GM12878 (cell line): Measurements from ENCODE around the gene BMPR1B. TPM values are rescaled to one million over a fixed set of nuclear protein-coding genes. Genes with fewer than 3 reads are reported as not detected.

Experiments
- ATAC-seq: fragments of 200-7000 bp; cut with Tn5 transposase; 3 replicates; pipeline ENCODE4 v1.9.1; 2020; ENCODE audit warnings: mild to moderate bottlenecking, moderate library complexity
- BruUV-seq: library from RNA; stranded (reverse); fragments of 400-500 nt; replicated peaks from 2 replicates; lab custom pipeline; 2021; lab: Mats Ljungman, UMichigan
- CTCF ChIA-PET: fragments of 300-600 bp; sonication (Branson Sonifier 250); formaldehyde crosslinking; extraction: SDS; loops from one replicate; lab custom pipeline; 2021; ENCODE audit warnings: inconsistent platforms; lab: Yijun Ruan, JAX
- POLR2A ChIA-PET: fragments of 350-600 bp; formaldehyde crosslinking; extraction: SDS; loops from one replicate; lab custom pipeline; 2021; ENCODE audit warnings: inconsistent platforms; lab: Charles Lee
- RAD21 ChIA-PET: fragments of 300-600 bp; sonication (Branson Sonifier 250); formaldehyde crosslinking; loops from one replicate; lab custom pipeline; 2023; ENCODE audit warnings: antibody characterized with exemption; ENCODE audit not compliant: unreplicated experiment; lab: Charles Lee
- SMC1A ChIA-PET: fragments of 300-600 bp; sonication (Branson Sonifier 250); formaldehyde crosslinking; loops from one replicate; lab custom pipeline; 2023; ENCODE audit not compliant: unreplicated experiment, uncharacterized antibody; lab: Charles Lee
- DNase-seq: peaks from one replicate; pipeline ENCODE4 v3.0.0-alpha.2; 2011; ENCODE audit warnings: low read depth, low spot score
- FAIRE-seq: peaks from 3 replicates; lab custom pipeline; 2011; peaks lifted over from hg19 to GRCh38; lab: Jason Lieb, UNC
- H2AFZ ChIP-seq: 2 replicates; pipeline ENCODE4 v1.6.0; 2011; ENCODE audit warnings: low read depth, low read length, control low read depth; ENCODE audit not compliant: control insufficient read depth
- H3K27ac ChIP-seq: 2 replicates; pipeline ENCODE4 v1.5.1; 2011; ENCODE audit warnings: control low read depth; ENCODE audit not compliant: control insufficient read depth, insufficient read depth
- H3K27me3 ChIP-seq, 2 experiments: replicated peaks in 1 of 2; 2 replicates each; pipeline versions ENCODE4 v1.6.0 to v1.6.1; 2011; ENCODE audit warnings: low read length in 1 of 2; ENCODE audit not compliant: control insufficient read depth in 2 of 2, insufficient read depth in 2 of 2
- H3K36me3 ChIP-seq, 2 experiments: 2 replicates each; pipeline ENCODE4 v1.5.1; 2011; ENCODE audit warnings: low read length in 1 of 2; ENCODE audit not compliant: control insufficient read depth in 2 of 2, insufficient read depth in 2 of 2
- H3K4me1 ChIP-seq: 2 replicates; pipeline ENCODE4 v1.6.1; 2011; ENCODE audit warnings: mild to moderate bottlenecking, low read length, moderate library complexity, mixed read lengths; ENCODE audit not compliant: control insufficient read depth, insufficient read depth
- H3K4me2 ChIP-seq: 2 replicates; pipeline ENCODE4 v1.6.0; 2011; ENCODE audit warnings: control low read depth; ENCODE audit not compliant: control insufficient read depth, insufficient read depth
- H3K4me3 ChIP-seq: fragments of 200-600 bp; sonication (generic); 2 replicates; pipeline ENCODE4 v1.5.1; 2016
- H3K79me2 ChIP-seq: 2 replicates; pipeline ENCODE4 v1.6.0; 2011; ENCODE audit warnings: low read length; ENCODE audit not compliant: control insufficient read depth, insufficient read depth
- H3K9ac ChIP-seq: 2 replicates; pipeline ENCODE4 v1.8.0; 2011; ENCODE audit warnings: low read length, control low read depth, mixed read lengths; ENCODE audit not compliant: control insufficient read depth, insufficient read depth
- H3K9me3 ChIP-seq: replicated peaks from 3 replicates; pipeline ENCODE4 v1.5.1; 2011; ENCODE audit warnings: mild to moderate bottlenecking, low read length; ENCODE audit not compliant: control insufficient read depth, insufficient read depth
- H4K20me1 ChIP-seq: 2 replicates; pipeline ENCODE4 v1.6.0; 2011; ENCODE audit not compliant: control insufficient read depth, insufficient read depth
- BHLHE40 ChIP-seq, 2 experiments: fragments of 450-650 bp in 1 of 2; IDR thresholded peaks; 2 replicates each; pipeline ENCODE4 v1.6.1; 2011 to 2017; ENCODE audit warnings: low read depth in 2 of 2, borderline replicate concordance in 1 of 2, improper control_type of control experiment in 1 of 2, low read length in 1 of 2, mild to moderate bottlenecking in 1 of 2
- CBX5 ChIP-seq: sonication (generic); IDR thresholded peaks from 2 replicates; pipeline ENCODE4 v1.6.1; 2016; ENCODE audit warnings: low read depth, moderate library complexity, mild to moderate bottlenecking, inconsistent platforms
- NFIC ChIP-seq: IDR thresholded peaks from 2 replicates; pipeline ENCODE4 v1.6.1; 2012; ENCODE audit warnings: low read depth, mild to moderate bottlenecking, inconsistent platforms, low read length, moderate library complexity
- PKNOX1 ChIP-seq: fragments of 450-650 bp; IDR thresholded peaks from 2 replicates; pipeline ENCODE4 v1.6.1; 2016; ENCODE audit warnings: mild to moderate bottlenecking
- PRDM15 ChIP-seq: fragments of 450-650 bp; formaldehyde crosslinking; IDR thresholded peaks from 2 replicates; pipeline ENCODE4 v1.4.0; 2020; ENCODE audit warnings: mild to moderate bottlenecking, moderate library complexity
- RELA ChIP-seq: fragments of 450-650 bp; IDR thresholded peaks from 2 replicates; pipeline ENCODE4 v1.8.0; 2014; ENCODE audit warnings: borderline replicate concordance; ENCODE audit not compliant: partially characterized antibody
- SIN3A ChIP-seq: IDR thresholded peaks from 2 replicates; pipeline ENCODE4 v1.6.1; 2012; ENCODE audit warnings: low read depth, low read length, improper control_type of control experiment
- SUZ12 ChIP-seq: fragments of 200-600 bp; sonication (generic); IDR thresholded peaks from one replicate; pipeline ENCODE4 v1.6.1; 2018; ENCODE audit warnings: antibody characterized with exemption, mild to moderate bottlenecking; ENCODE audit not compliant: unreplicated experiment
- ZZZ3 ChIP-seq: IDR thresholded peaks from 2 replicates; pipeline ENCODE4 v1.6.1; 2011; ENCODE audit warnings: low read depth; ENCODE audit not compliant: control insufficient read depth, insufficient read length
- in situ Hi-C: fragments of 300-500 bp; cut with MboI; formaldehyde crosslinking; loops from 9 replicates; pipeline ENCODE4 v1.14.3; 2018; ENCODE audit warnings: mixed read lengths
- intact Hi-C: fragments of 100-400 bp; cut with micrococcal nuclease; formaldehyde crosslinking; loops from one replicate; pipeline ENCODE4 v1.14.2; 2022; ENCODE audit not compliant: unreplicated experiment
- polyA plus RNA-seq, 11 experiments: library from polyadenylated mRNA; depleted of rRNA in 4 of 11; unstranded in 6 of 11; stranded (reverse) in 5 of 11; fragments of >200 nt; fragmentation: Nextera tagmentation in 4 of 11; fragmentation: Illumina TruSeq in 1 of 11; extraction: Ambion mirVana in 4 of 11; extraction: Trizol in 1 of 11; gene quantifications; 1 replicate in 1 of 11; 2 replicates in 10 of 11; pipeline versions ENCODE4 v1.2.1 to v1.2.3, GENCODE V29; 2011 to 2016; ENCODE audit warnings: inconsistent platforms in 2 of 11, missing spikeins in 2 of 11, low read depth in 1 of 11
- total RNA-seq, 4 experiments: library from RNA; depleted of rRNA in 3 of 4; stranded (reverse); fragments of >200 nt in 3 of 4; fragmentation: Illumina TruSeq in 1 of 4; extraction: Trizol in 1 of 4; gene quantifications; 2 replicates each; pipeline versions ENCODE4 v1.2.1 to v1.2.3, GENCODE V29; 2013 to 2021
- TF ChIP-seq, protein P1 (sequence below): fragments of 450-650 bp; IDR thresholded peaks from 2 replicates; pipeline ENCODE4 v1.6.1; 2014; ENCODE audit warnings: mild to moderate bottlenecking
- TF ChIP-seq, protein P2 (sequence below): IDR thresholded peaks from 2 replicates; pipeline ENCODE4 v1.6.1; 2012; ENCODE audit warnings: improper control_type of control experiment, low read depth, low read length; ENCODE audit not compliant: insufficient replicate concordance
- TF ChIP-seq, protein P3 (sequence below): IDR thresholded peaks from 2 replicates; pipeline ENCODE4 v1.6.1; 2012; ENCODE audit warnings: low read depth, low read length, improper control_type of control experiment

Gene BMPR1B
- total and polyA plus RNA-seq, 10 of the 15 experiments (the other 5 are each of a cell fraction or from before 2014, with no cell fraction given): not detected

DNA sequence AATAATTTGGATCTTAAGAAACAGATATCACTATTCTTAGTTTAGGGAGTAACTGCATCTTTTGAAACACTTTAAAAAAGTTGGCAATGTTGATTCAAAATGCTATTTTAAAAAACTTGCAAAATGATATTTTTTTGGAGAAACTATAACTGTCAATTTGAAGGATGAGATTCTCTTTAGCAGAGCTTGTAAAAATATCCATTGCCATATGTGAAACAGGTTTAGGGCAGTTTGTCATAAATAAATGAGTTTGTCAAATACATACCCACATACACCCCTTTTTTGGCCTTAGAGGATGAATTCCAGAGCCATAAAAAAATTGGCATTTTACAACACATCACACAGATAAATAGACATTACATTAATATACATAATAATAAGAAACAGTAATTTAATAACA is 174.6 kb downstream of the BMPR1B start:
- FAIRE-seq (no peak), DNase-seq (no peak), ATAC-seq (no peak)
- ChIA-PET CTCF (no interaction called here), RAD21 (no interaction called here), SMC1A (no interaction called here), POLR2A (no interaction called here)
- in situ Hi-C loops: no loop called here
- no peak overlapping the region for H3K4me3 ChIP-seq
- no peaks in the 10 kb centered on the region for H3K27me3 ChIP-seq
- no peaks in the 10 kb centered on the region for H3K9me3 ChIP-seq
- H3K79me2 ChIP-seq: no peaks in the 10 kb centered on the region
- H3K36me3 ChIP-seq: no peaks in the 10 kb centered on the region
- no TSS peak for BruUV-seq
- no peaks in the 10 kb centered on the region for H3K4me1 ChIP-seq
- no peaks in the 10 kb centered on the region for H4K20me1 ChIP-seq
- no peak overlapping the region for H3K9ac ChIP-seq
- intact Hi-C loops: no loop called here
- no peak overlapping the region for H3K27ac ChIP-seq
- H3K4me2 ChIP-seq: no peak overlapping the region
- no peak overlapping the region for H2AFZ ChIP-seq
- no peak for TF ChIP-seq BHLHE40 (IDR thresholded peaks at IDR 0.05; ENCODE audit: borderline replicate concordance in 1 of 2, low read depth in 2 of 2, low read length in 1 of 2)
- TF ChIP-seq PKNOX1: no peak
- TF ChIP-seq, protein P1, sequence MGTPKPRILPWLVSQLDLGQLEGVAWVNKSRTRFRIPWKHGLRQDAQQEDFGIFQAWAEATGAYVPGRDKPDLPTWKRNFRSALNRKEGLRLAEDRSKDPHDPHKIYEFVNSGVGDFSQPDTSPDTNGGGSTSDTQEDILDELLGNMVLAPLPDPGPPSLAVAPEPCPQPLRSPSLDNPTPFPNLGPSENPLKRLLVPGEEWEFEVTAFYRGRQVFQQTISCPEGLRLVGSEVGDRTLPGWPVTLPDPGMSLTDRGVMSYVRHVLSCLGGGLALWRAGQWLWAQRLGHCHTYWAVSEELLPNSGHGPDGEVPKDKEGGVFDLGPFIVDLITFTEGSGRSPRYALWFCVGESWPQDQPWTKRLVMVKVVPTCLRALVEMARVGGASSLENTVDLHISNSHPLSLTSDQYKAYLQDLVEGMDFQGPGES: no peak
- no peak for TF ChIP-seq SUZ12
- TF ChIP-seq RELA: no peak
- no peak for TF ChIP-seq CBX5
- no peak for TF ChIP-seq ZZZ3
- TF ChIP-seq, protein P2, sequence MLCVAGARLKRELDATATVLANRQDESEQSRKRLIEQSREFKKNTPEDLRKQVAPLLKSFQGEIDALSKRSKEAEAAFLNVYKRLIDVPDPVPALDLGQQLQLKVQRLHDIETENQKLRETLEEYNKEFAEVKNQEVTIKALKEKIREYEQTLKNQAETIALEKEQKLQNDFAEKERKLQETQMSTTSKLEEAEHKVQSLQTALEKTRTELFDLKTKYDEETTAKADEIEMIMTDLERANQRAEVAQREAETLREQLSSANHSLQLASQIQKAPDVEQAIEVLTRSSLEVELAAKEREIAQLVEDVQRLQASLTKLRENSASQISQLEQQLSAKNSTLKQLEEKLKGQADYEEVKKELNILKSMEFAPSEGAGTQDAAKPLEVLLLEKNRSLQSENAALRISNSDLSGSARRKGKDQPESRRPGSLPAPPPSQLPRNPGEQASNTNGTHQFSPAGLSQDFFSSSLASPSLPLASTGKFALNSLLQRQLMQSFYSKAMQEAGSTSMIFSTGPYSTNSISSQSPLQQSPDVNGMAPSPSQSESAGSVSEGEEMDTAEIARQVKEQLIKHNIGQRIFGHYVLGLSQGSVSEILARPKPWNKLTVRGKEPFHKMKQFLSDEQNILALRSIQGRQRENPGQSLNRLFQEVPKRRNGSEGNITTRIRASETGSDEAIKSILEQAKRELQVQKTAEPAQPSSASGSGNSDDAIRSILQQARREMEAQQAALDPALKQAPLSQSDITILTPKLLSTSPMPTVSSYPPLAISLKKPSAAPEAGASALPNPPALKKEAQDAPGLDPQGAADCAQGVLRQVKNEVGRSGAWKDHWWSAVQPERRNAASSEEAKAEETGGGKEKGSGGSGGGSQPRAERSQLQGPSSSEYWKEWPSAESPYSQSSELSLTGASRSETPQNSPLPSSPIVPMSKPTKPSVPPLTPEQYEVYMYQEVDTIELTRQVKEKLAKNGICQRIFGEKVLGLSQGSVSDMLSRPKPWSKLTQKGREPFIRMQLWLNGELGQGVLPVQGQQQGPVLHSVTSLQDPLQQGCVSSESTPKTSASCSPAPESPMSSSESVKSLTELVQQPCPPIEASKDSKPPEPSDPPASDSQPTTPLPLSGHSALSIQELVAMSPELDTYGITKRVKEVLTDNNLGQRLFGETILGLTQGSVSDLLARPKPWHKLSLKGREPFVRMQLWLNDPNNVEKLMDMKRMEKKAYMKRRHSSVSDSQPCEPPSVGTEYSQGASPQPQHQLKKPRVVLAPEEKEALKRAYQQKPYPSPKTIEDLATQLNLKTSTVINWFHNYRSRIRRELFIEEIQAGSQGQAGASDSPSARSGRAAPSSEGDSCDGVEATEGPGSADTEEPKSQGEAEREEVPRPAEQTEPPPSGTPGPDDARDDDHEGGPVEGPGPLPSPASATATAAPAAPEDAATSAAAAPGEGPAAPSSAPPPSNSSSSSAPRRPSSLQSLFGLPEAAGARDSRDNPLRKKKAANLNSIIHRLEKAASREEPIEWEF: no peak
- TF ChIP-seq, protein P3, sequence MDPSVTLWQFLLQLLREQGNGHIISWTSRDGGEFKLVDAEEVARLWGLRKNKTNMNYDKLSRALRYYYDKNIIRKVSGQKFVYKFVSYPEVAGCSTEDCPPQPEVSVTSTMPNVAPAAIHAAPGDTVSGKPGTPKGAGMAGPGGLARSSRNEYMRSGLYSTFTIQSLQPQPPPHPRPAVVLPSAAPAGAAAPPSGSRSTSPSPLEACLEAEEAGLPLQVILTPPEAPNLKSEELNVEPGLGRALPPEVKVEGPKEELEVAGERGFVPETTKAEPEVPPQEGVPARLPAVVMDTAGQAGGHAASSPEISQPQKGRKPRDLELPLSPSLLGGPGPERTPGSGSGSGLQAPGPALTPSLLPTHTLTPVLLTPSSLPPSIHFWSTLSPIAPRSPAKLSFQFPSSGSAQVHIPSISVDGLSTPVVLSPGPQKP: no peak
- TF ChIP-seq PRDM15 (CRISPR knock-in tag): no peak
- TF ChIP-seq SIN3A: no peak
- TF ChIP-seq NFIC: no peak
